GM19023 (cell line): Measurements from ENCODE around the gene PBLD.

Source experiments
- ATAC-seq: cut with Tn5 transposase; IDR thresholded peaks from one replicate; pipeline ENCODE4 v1.9.1; 2021; ENCODE audit warnings: mild to moderate bottlenecking, moderate library complexity; ENCODE audit not compliant: unreplicated experiment

The PBLD gene

DNA sequence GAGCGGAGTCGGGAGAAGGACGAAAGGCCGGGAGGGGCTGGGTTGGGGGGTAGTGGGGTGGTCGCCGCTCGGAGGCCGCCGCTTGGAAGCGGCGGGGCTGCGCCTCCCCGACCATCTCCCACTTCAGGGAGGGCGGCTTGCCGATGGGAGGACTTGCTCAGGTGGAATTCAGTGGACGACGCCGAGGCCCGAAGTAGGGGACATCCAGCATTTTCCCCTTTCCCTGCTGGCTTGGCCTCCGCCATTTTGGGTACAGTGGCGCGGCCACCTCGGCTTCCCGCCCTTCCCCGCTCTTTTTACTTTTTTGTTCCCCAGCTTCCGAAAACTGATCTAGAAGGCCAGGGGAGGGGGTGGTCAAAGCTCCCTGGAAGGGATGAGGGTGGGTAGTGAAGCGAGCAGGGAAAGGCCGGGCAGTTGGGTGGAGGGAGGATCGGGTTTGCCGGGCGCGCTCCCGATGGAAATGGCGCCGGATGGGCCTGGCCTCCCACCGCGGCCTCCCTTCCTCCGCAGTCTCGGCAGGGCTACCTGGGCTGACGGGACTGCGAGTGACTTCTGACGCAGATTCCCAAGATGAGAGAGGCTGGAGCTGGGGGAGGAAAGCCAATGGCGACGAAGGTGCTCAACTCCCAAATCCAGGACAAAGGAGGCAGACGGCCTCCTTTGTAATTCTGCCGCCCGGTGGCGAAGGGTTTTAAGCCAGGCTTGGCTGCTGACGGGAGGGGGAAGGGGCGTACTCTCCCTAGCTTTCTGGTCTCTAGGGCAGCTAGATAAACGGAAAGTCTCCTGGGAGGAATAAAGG, at the start of gene PBLD:
TSS of gene PBLD (minus strand) at position 670 of the 799 bp plus-strand sequence. CDS start 26,084 bp downstream, outside the sequence.
- peak; percentile 20 for ATAC-seq

DNA sequence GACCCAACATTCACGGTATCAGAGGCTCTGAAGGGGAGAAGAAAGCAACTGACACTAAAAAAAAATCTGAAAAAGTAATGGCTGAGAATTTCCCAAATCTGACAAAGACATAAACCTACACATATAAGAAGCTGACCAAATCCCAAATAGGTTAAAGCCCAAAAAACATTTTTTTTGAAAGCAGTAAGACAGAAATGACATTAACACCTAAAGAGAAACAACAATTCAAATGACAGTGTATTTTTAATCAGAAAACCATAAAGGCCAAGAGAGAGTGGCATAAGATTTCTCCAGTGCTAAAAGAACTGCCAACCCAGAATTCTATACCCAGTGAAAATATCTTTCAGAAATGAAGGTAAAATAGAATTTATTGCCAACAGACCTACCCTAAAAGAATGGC, 38.9 kb upstream of the PBLD start:
- no peak for ATAC-seq

DNA sequence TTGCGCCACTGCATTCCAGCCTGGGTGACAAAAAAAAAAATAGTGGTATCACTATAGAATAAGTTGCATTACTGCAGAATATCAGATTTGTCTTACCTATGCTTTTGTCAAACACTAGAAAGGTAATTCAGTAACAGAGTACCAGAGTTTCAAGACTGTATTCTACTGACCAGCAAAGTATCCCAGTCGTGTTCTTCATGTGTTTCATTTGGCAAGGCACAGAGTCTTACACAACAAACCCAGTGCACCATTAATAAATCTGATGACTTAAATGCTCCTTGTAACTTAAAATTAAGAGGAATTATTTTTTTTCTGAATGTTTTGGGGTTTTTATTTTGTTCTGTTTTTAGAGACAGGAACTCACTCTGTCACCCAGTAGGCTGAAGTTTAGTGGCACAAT, 34.4 kb upstream of the PBLD start:
- no peak for ATAC-seq

DNA sequence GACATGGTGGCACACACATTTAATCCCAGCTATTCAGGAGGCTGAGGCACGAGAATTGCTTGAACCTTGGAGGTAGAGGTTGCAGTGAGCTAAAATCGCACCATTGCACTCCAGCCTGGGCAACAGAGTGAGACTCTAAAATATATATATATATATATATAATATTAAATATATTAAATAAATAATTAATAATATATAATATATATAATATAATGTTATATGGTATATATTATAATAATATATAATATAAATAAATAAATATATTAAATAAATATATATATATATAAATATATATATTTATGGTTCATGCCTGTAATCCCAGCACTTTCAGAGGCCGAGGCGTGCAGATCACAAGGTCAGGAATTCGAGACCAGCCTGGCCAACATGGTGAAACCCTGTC, 33.9 kb upstream of the PBLD start:
- no peak for ATAC-seq

DNA sequence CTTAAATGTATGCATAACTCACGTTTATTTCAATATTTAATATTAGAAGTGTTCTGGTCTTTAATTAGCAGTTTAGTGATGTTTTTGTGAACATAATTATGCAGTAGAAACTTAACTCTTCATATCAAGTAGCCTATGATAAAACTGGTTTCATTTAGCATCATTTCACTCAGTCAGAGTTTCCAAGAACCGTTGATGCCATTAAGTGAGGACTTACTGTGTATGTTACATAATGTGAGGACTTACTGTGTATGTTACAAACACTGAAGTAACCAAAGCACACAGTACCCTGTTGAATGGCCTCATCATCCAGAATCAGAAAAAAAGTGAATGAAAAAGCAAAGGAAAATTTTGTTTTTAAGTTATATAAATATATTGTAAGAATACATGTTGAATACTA, 32.9 kb upstream of the PBLD start:
- no peak for ATAC-seq

DNA sequence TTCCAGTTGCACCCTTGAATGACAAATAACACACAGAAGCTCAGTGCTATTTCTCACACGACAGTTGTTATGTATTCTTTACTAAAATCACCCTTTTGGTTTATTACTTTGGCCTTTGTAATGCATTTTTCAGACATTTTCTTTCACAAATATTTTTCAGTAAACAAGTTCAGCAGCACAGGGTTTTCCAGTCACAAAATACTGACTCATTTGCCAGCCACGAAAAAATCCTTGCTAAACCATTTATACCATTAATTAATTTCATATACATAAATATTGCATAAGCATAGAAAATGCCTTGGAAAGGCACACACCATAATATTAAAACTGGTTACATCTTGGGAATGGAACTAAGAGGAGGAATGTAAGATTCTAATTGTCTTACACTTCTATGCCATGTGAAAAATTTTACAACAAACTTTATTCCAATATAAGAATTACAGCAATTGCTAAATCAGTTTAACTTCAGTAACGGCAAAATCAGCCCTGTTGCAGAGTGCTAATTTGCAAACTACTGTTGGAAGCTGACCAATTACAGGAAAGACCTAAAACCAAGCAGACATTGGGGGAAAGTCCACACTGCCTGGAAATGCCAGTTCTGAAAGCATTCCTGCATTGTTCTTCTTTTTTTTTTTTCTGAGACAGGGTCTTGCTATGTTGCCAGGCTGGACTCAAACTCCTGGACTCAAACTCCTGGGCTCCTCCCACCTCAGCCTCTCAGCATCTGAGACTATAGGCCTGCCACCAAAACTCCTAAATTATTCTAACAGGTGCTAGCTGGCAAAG, 31.6 kb upstream of the PBLD start:
- no peak for ATAC-seq

DNA sequence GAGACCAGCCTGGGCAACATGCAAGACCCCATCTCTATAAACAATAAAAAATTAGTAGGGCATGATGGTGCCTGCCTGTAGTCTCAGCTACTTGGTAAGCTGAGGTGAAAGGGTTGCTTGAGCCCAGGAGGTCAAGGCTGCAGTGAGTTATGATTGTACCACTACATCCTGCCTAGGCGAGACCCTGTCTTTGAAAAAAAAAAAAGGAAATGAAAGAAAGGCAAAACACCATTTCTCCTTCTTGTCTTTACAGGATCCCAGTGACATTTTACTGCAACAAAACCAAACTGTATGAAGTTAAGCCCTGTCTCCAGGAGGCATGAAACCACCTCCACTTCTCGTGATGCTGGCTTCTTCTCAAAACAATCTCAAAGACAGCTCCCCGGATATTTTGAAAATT, 29.9 kb upstream of the PBLD start:
- ATAC-seq, result no peak

DNA sequence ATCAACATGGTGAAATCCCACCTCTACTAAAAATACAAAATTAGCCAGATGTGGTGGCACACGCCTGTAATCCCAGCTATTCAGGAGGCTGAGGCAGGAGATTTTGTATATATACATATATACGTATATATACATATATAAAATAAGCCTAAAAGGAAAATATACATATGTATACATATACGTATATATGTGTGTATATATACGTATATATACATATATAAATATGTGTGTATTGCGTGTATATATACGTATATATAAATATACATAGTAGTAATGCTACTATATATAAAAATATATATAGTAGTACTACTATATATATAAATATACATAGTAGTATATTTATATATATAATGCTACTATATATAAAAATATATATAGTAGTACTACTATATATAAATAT, 26.5 kb upstream of the PBLD start:
- no peak for ATAC-seq

DNA sequence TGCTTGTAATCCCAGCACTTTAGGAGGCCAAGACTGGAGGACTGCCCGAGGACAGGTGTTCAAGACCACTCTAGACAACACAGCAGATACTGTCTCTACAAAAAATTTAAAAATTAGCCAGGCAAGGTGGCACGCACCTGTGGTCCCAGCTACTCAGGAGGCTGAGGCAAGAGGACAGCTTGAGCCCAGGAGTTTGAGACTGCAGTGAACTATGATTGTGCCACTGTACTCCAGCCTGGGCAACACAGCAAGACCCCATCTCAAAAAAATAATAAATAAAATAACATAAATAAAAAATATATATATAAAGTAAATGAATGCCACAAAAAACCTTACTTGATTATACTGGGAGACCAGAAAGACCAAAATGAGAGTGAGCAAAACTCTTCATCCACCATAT, 20.8 kb upstream of the PBLD start:
- ATAC-seq, result no peak

DNA sequence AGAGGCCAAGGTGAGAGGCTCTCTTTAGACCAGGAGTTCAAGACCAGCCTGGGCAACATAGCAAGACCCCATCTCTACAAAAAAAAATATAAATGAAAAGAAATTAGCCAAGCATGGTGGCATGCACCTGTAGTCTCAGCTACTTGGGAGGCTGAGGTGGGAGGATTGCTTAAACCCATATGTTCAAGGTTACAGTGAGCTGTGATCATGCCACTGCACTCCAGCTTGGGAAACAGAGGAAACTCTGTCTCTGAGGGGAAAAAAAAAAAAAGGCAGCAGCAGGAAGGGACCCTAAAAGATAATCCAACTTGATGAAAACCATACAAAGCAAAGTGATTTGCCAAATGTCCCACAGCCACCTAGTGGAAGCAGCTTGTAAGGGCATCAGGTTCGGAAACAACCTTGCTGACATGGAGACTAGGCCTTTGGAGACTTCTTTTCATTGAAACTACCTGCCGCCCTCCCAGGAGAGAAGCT, 15.6 kb upstream of the PBLD start:
- no peak for ATAC-seq

DNA sequence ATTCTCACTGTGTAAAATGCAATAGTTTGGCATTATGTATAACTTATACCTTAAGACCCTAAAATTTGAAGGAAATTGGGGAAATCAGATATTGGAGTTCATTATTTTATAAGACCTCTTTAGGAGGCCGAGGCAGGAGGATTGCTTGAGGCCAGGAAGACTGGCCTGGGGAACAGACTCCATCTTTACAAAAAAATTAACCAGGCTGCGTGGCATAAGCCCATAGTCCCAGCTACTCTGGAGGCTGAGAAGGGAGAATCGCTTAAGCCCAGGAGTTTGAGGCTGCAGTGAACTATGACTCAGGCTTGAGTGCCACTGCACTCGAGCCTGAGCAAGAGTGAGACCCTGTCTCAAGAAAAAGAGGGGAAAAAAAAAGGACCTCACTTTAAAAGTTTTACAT, 14.0 kb upstream of the PBLD start:
- ATAC-seq, result no peak

DNA sequence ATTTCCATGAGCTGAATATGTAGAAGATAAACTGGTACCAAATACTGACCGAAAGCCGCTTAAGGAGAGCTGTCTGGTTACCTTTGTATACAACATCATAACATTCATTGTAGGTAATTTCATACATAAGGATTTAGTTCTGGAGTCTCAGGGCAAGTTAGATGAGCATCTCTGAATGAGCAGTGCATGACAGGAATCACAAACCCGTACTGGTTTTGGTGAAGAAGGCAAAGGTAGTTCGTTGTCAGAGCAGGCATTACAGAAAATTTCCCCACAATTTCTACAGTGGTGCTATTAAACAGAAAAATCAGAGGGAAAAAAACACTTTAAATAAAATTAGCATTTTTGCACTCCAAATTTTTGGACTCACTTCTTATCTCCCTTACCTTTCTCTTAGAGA, 12.9 kb upstream of the PBLD start:
- ATAC-seq, result no peak

DNA sequence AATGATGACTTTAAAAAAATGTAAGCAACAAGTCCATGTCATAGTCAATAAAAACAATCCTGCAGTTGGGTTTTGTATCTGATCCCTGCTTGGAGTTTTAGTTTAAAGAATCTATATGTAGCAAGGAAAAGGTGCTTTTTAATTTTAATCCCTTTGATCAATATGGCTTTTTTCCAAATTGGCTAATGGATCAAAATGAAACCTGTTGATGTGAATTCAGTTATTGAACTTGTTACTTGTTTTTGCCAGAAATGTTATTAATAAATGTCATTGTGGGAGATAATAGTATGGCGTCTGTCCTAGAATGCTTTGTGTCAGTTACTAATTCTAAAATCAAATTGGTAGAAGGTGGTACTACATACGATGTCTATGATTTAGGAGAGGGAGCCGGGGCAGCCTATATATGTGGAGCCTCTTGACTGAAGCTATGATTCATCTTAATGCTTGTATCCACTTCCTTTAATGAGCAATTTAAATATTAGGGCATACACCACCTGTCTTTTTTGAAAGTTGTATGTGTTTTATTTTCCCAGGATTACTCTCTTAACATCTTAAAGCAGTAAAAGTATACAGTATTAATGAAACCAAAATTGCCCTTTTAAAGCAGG, 10.3 kb upstream of the PBLD start:
- no peak for ATAC-seq

DNA sequence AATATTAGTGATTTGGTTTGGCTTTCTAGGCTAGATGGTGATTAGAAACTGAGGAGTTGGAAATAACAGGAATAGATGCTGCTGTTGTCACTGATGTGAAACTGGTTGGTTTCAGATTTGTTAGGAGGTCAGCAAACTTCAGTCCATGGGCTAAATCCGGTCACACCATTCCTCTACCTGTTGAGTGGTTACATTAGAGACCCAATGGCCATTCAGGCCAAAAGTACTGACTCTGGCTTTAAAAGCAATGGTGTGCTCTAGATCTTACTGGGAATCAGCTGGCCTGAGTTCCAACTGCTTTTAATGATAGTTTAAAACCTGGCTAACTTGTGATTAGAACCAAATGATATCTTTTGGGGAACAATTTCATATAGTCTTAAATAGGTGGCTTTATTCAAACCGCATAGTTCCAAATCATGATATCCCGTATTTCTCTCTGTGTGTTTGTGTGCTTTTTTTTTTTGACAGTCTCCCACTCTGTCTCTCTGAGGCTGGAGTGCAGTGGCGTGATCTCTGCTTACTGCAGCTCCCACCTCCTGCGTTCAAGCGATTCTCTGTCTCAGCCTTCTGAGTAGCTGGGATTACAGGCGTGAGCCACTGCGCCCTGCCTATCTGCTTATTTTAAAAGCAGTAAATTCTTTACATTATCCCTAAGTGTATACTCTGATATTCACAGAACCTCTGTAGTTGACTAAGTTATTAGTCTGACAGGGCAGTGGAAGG, 7.8 kb upstream of the PBLD start:
- no peak for ATAC-seq

DNA sequence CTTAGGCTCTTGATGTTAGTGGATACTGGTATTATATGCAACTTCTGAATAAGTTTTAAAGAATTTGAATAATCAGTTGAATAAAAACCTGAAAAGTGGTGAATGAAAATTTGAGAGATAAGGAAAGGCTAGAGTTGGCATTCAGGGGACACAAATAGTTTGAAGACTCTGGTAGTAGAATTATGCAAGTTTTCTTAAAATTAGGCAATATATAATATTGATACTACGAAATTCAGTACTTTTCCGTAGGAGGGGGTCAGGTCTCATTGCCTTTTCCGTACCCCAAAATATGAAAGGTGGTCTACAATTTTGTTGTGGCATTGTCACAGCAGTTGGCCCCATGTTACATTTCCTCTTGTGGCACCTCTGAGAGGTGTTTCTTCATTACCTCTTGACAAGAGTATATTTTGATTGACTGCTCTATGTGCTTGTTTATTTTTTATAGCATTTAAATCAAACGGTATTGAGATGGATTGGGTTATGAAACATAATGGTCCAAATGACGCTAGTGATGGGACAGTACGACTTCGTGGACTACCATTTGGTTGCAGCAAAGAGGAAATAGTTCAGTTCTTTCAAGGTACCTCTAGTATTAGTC, 4.1 kb upstream of the PBLD start:
- ATAC-seq, result no peak

DNA sequence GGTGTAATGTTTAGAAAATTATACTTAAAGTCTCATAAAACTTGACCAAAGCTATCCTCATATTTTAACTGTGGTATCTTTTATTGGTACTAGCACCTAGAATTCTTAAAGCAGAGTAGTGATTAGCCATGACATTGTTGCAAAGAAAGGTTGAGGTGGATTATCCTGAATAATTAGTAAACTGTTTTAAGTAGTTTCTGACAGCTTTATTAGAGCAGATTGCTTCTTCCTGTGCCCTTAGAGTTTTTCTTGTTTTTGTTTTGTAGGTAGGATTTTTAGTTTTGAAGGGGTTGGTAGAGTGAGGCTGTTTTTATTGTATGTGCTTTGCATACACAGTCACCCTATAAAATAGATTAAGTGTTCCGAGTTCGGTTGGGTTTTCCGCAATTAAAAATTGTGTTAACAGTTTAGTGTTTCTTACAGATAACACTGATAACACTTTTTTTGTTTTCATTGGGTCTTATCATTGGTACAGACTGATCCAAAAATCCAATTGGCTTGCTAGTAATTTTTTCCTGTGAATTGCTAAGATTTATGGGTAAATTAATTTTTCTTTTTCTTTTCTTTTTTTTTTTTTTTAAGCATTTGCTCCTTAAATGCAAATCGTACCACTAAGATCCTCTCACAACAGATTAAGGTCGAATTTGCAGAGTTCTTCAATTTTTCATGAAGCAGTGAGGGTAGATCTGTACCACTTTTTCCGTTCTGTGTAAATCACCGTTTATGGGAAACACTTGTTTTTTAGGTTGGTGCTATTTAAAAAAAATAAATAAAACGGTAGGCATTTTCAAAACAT, 2.1 kb upstream of the PBLD start:
- ATAC-seq, result no peak

DNA sequence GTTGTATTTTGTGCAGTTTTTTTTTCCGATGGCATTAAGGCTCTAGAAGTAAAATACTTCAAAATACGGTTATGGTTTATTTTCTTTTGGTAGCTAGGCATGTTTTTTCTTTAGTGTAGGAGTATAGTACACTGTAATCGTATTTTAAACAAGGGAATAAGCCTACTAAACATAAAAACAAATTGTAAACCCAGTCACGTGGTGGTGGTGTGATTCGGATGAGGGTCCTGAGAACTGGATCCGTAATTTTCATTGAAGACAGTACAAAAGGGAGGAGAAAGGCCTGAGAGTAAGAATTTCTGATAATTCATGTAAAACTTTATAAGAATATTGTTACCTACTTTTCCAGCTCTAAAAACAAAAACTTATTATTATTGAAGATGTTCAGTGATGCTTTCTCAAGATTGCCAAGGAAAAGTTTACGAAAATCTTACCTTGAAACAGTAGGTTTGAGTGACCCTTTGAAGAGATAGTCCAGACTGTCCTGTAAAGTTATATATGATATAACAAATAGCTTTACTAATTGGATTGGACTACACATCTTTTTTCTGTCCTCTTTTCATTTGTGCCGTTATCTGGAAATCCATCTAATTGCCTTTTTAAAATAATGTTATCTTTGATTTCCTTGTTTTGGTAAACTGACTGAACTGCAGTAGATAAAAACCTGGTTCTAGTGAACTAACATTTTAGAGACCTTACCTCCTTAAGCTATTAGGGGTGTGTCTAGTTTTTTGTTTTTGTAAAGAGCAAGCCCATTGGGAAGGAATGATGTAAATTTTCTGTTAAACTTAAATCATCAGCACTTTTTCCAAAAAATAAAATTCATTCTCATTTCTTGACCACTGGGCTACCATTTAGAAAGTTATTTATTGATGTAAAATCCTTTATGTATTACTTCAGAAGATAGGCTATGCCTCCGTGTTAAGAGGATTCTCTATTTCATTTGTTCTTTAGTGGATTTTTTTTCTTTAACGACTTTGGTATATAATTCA, 1.0 kb upstream of the PBLD start:
- no peak for ATAC-seq

DNA sequence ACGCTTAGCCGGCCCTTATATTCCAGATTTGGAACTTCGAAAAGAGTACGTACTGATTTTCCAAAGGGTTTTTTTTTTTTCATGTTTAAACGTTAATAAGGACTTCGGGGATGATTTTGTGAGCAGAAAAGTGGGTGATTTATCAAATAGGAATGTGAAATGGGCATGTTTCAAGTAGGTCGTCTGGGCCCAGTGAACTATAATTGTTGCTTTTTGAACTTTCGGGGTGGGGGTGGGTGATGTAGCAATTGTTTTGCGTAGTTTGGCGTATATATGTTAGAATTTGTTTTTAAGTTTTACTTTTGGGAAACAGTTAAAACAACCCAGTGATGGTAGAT, 299 bp upstream of the PBLD start:
- ATAC-seq, result no peak
